IPS-NIHi7 (cell line): Measurements from ENCODE around the gene GPD1.
"Not testable (repeated sequence)": the region's sequence is repeated elsewhere in the genome, so short reads cannot be mapped to it uniquely, and the experiment has no call there.

Source experiments
- DNase-seq: peaks from one replicate; pipeline ENCODE4 v3.0.0; 2012; ENCODE audit warnings: mixed read lengths; ENCODE audit errors: extremely low spot score

GPD1 gene

DNA sequence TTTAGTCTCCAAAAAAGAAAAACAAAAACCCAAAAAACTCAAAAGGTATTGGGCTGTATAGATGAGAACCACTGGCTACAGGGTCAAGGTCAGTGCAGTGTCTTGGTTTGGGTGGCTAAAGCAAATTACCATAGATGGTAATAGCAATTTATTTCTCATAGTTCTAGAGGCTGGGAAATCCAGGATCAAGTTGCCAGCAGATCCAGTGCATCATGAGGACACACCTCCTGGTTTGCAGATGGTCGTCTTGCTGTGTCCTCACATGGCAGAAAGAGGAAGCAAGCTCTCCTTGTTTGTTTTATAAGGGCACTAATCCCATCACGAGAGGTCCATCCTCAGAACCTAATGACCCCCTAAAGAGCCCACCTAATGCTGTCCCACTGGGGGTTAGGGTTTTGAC, 19.4 kb downstream of the GPD1 start:
- no peak for DNase-seq

DNA sequence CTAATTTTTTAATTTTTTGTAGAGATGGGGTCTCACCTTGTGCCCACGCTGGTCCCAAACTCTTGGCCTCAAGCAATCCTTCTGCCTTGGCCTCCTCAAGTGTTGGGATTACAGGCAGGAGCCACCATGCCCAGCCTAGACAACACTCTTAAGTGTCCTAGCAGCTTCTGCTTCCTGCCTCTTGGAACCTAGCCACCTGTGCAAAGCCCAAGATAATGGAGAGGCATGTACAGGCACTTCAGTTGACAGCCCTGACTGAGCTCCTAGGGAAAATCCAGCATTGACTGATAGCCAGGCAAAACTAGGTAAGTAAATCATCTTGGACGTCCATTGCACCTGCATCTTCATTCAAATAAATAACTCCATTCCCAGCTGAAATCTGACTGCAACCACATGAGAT, 23.7 kb downstream of the GPD1 start:
- no peak for DNase-seq

- DNase-seq = no peak
These were observed 25.5 kb downstream of the GPD1 start for GRCh38 chr12:50129290-50129689.

DNA sequence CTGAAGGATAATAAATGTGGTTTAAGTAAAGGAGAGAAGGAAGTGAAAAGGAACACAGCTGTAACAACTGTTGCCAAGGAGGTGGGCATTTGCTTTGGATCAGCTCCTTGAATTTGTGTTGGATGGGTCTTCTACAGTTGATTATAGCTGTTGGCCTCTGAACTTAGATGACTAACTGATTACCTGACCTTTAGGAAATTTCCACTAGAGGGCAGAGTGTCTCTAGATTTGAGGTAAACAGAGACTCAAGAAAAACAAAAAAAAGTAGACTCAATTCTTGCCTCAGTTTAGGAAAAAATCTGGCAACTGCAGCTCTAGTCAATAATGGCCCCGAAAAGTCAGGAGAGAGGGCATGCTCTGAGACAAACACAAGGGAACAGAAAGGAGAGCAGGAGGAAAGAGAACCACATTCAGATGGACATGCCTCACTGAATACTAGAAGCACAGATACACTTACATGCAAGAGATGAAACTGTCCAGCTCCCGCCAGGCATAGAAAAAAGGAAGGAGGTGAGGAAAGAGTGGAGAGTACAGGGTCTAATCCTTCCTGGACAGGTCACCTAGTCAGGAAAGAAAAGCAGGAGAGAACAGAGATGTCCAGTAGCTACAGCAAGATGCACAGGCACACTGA, 28.8 kb downstream of the GPD1 start:
- DNase-seq = peak; percentile 54

DNA sequence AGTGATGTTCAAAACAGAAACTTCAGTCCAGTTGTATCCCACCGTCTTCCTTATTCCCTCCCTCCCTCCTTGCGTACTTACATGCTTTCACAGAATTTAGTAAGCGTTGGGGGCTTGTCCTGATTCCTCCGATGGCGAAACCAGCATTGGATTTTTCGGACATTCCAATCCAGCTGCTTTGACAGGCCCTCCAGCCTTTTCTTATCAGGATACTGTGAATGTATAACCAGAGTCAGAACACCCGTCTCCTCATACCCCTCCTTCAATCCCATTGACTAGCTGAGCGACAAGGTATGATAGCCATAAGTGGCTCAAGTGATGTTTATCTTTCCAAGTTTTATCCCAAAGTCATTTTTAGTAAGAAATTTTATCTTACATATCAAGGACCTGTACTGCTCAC, 39.2 kb downstream of the GPD1 start:
- no peak for DNase-seq

- no peak for DNase-seq
These were observed 41.6 kb downstream of the GPD1 start for GRCh38 chr12:50145439-50145838.

DNA sequence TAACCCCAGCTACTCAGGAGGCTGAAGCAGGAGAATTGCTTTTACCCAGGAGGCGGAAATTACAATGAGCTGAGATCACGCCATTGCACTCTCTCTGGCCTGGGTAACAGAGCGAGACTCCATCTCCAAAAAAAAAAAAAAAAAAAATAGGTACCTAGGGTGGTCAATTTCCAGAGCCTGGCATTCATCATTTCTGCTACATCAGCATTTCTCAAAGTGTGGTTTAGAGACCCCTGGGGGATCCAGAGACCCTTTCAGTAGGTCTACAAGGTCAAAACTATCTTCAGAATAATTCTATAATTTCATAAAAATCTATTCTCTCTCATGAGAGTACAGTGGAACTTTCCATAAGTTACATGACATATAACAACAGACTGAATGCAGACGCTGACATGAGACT, 43.5 kb downstream of the GPD1 start:
- DNase-seq = no peak

GRCh38 chr12:50148011-50148410, 44.2 kb downstream of the GPD1 start:
- not testable (repeated sequence) for DNase-seq

DNA sequence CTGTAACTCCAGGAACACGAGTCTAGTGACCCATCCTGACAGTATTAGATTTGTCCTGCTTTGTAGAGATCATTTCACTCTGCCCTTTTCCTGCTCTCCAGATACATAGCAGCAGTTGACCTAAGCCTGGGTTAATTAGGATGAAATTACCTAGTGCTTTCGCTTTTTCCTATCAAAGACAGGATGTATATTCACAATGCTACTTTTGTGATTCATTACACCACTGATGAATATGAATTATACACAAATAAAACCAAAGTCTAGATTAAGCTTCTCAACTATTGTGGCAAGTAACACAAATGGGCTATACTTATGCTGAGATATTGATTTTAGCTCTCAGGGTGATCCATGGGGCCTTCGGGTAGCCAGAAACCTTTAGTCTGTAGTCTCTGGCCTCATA, 45.5 kb downstream of the GPD1 start:
- no peak for DNase-seq

DNA sequence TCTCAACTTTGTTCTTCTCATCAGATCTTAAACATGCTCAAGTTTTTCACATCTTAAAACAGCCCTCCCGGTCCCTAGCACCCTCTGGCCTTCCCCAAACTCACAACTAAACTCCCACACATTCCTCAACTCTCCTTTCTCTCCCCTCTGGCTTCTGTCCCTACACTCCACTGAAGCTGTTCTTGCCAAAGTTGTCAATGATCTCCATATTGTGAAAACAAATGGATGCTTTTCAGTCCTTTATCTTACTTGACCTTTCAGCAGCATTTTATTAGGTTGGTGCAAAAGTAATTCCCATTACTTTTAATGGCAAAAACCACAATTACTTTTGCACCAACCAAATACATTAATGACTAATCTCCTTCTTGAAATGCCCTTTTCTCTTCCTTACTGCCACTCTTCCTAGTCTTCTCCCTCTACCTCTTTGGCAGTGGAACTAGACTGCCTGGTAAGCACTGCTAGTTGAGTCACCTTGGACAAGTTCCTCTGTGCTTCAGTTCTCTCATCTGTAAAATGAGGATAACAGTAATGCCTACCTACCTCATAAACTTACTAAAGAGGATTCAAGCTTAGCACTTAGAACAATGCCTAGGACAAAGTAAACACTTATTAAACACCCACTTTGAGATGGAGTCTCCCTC, 47.4 kb downstream of the GPD1 start:
- no peak for DNase-seq

DNA sequence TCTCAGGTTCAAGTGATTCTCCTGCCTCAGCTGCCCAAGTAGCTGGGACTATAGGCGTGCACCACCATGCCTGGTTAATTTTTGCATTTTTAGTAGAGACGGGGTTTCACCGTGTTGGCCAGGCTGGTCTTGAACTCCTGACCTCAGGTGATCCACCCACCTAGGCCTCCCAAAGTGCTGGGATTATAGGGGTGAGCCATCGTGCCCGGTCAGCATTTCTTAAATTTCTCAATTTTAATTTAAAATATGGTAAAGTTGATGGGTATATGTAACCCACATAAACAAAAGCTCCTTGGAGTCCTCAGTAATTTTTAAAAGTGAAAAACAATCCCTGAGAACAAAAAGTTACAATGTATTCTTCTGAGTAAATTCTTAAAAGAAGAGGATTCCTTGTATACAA, 51.1 kb downstream of the GPD1 start:
- DNase-seq = not testable (repeated sequence)

GRCh38 chr12:50156641-50157040, 52.8 kb downstream of the GPD1 start:
- no peak for DNase-seq

DNA sequence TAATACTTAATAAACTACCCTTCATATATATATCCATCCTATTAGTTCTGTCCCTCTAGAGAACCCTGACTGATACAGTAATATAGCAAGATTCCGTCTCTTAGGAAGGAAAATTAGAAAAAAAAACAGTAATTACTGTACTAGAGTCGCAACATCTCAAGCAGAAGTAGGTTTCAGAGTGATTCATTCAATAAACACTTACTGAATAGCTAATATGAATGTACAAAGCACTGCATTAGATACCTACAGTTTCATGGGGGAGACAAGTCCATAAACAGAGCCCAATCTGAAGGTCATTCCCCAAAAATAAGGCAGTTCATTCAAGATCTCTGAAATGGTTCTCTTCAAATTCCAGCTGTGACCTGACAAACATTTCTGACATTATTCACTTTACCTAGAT, 53.5 kb downstream of the GPD1 start:
- no peak for DNase-seq

DNA sequence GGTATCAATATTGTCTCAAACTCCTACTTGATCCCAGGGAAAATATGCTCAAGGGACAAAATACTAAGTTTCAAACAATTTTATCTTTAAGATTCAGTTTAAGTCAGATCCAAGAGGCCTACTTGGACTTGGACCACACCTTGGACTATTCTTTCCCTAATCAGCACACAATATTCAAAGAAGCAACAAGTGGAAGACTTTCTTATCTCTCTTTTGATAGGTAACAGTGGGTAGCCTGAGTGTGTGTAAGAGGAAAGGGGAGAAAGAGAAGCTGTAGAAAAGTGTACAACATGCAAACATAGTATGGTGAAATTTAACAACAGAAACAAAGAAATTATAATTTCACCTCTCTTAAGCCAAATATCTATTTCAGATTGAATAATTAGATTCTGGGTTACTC, 56.8 kb downstream of the GPD1 start:
- no peak for DNase-seq
